ENCODE results near the gene ADARB1. TPM values are rescaled to one million over a fixed set of nuclear protein-coding genes. Genes with fewer than 3 reads are reported as not detected.

The ADARB1 gene
- total RNA-seq, 1 experiment from 2014 or later = 5.0 TPM

- in situ Hi-C loops (cut with HindIII; ENCODE audit: low pct_unique_long_range_greater_than_20kb, low sequenced_read_pairs) = loop anchor here (25.0 kb wide), 2 partner anchors 335 to 660 kb away; partner anchors contain the start of genes SUMO3 and UBE2G2
- DNase-seq (ENCODE audit: low read depth) = no peak
These were observed 73.3 kb downstream of the ADARB1 start for GRCh38 chr21:45147473-45148315.

- no peak for DNase-seq (ENCODE audit: low read depth)
- in situ Hi-C loops (cut with HindIII; ENCODE audit: low pct_unique_long_range_greater_than_20kb, low sequenced_read_pairs) = loop anchor here (25.0 kb wide), 2 partner anchors 336 to 661 kb away; partner anchors contain the start of genes SUMO3 and UBE2G2
These were observed 74.1 kb downstream of the ADARB1 start for GRCh38 chr21:45148316-45148990.

GRCh38 chr21:45149021-45149420, 74.6 kb downstream of the ADARB1 start:
- DNase-seq (ENCODE audit: low read depth) = no peak
- in situ Hi-C loops (cut with HindIII; ENCODE audit: low pct_unique_long_range_greater_than_20kb, low sequenced_read_pairs) = loop anchor here (25.0 kb wide), 2 partner anchors 337 to 662 kb away; partner anchors contain the start of genes SUMO3 and UBE2G2

GRCh38 chr21:45150638-45151131, 76.3 kb downstream of the ADARB1 start:
- DNase-seq (ENCODE audit: low read depth) = no peak
- in situ Hi-C loops (cut with HindIII; ENCODE audit: low pct_unique_long_range_greater_than_20kb, low sequenced_read_pairs) = no loop called here

- in situ Hi-C loops (cut with HindIII; ENCODE audit: low pct_unique_long_range_greater_than_20kb, low sequenced_read_pairs) = no loop called here
- DNase-seq (ENCODE audit: low read depth) = no peak
These were observed 77.2 kb downstream of the ADARB1 start for GRCh38 chr21:45151445-45152160.

GRCh38 chr21:45152265-45152746, 77.9 kb downstream of the ADARB1 start:
- DNase-seq (ENCODE audit: low read depth) = no peak
- in situ Hi-C loops (cut with HindIII; ENCODE audit: low pct_unique_long_range_greater_than_20kb, low sequenced_read_pairs) = no loop called here

GRCh38 chr21:45153358-45154318, 79.3 kb downstream of the ADARB1 start:
- in situ Hi-C loops (cut with HindIII; ENCODE audit: low pct_unique_long_range_greater_than_20kb, low sequenced_read_pairs) = no loop called here
- DNase-seq (ENCODE audit: low read depth) = no peak

GRCh38 chr21:45154511-45155508, 80.4 kb downstream of the ADARB1 start:
- in situ Hi-C loops (cut with HindIII; ENCODE audit: low pct_unique_long_range_greater_than_20kb, low sequenced_read_pairs) = no loop called here
- peak; percentile 42 for DNase-seq (ENCODE audit: low read depth)

GRCh38 chr21:45155910-45156309, 81.5 kb downstream of the ADARB1 start:
- no peak for DNase-seq (ENCODE audit: low read depth)
- in situ Hi-C loops (cut with HindIII; ENCODE audit: low pct_unique_long_range_greater_than_20kb, low sequenced_read_pairs) = no loop called here

GRCh38 chr21:45156459-45156858, 82.1 kb downstream of the ADARB1 start:
- in situ Hi-C loops (cut with HindIII; ENCODE audit: low pct_unique_long_range_greater_than_20kb, low sequenced_read_pairs) = no loop called here
- DNase-seq (ENCODE audit: low read depth) = no peak

- in situ Hi-C loops (cut with HindIII; ENCODE audit: low pct_unique_long_range_greater_than_20kb, low sequenced_read_pairs) = no loop called here
- DNase-seq (ENCODE audit: low read depth) = no peak
These were observed 83.6 kb downstream of the ADARB1 start for GRCh38 chr21:45157932-45158331.

- in situ Hi-C loops (cut with HindIII; ENCODE audit: low pct_unique_long_range_greater_than_20kb, low sequenced_read_pairs) = no loop called here
- DNase-seq (ENCODE audit: low read depth) = peak; percentile 10
These were observed 84.4 kb downstream of the ADARB1 start for GRCh38 chr21:45158491-45159423.

GRCh38 chr21:45160198-45160597, 85.8 kb downstream of the ADARB1 start:
- in situ Hi-C loops (cut with HindIII; ENCODE audit: low pct_unique_long_range_greater_than_20kb, low sequenced_read_pairs) = no loop called here
- no peak for DNase-seq (ENCODE audit: low read depth)

- no peak for DNase-seq (ENCODE audit: low read depth)
- in situ Hi-C loops (cut with HindIII; ENCODE audit: low pct_unique_long_range_greater_than_20kb, low sequenced_read_pairs) = no loop called here
These were observed 86.9 kb downstream of the ADARB1 start for GRCh38 chr21:45161038-45161945.
